Measurements from ENCODE around the gene ZNF324.
"Not testable (repeated sequence)": the region's sequence is repeated elsewhere in the genome, so short reads cannot be mapped to it uniquely, and the experiment has no call there.

Gene ZNF324

GRCh38 chr19:58466760-58467589 is at the start of gene ZNF324:
TSS of gene ZNF324 (plus strand) at chr19:58467080. CDS start at chr19:58469186, 2,106 bp downstream.
- DNase-seq: peak; percentile 95
- in situ Hi-C loops (cut with HindIII; ENCODE audit: low pct_ligation_motif_present, low pct_unique_long_range_greater_than_20kb, low sequenced_read_pairs): no loop called here

GRCh38 chr19:58428617-58429016 is 38.3 kb upstream of the ZNF324 start:
- DNase-seq: no peak
- in situ Hi-C loops (cut with HindIII; ENCODE audit: low pct_ligation_motif_present, low pct_unique_long_range_greater_than_20kb, low sequenced_read_pairs): no loop called here

GRCh38 chr19:58429745-58430144 is 37.1 kb upstream of the ZNF324 start:
- in situ Hi-C loops (cut with HindIII; ENCODE audit: low pct_ligation_motif_present, low pct_unique_long_range_greater_than_20kb, low sequenced_read_pairs): no loop called here

GRCh38 chr19:58434217-58434616 is 32.7 kb upstream of the ZNF324 start:
- in situ Hi-C loops (cut with HindIII; ENCODE audit: low pct_ligation_motif_present, low pct_unique_long_range_greater_than_20kb, low sequenced_read_pairs): no loop called here
- DNase-seq: peak; percentile 10

More at GRCh38 chr19:58429745-58430144, 37.1 kb upstream of the ZNF324 start:
- DNase-seq: no peak

- DNase-seq: peak; percentile 88
- in situ Hi-C loops (cut with HindIII; ENCODE audit: low pct_ligation_motif_present, low pct_unique_long_range_greater_than_20kb, low sequenced_read_pairs): no loop called here
Observed at GRCh38 chr19:58439576-58440554, 27.0 kb upstream of the ZNF324 start, which contains the start of gene ZNF132. TSS of gene ZNF132 (minus strand) at chr19:58440153. CDS start at chr19:58439821, 332 bp downstream.

GRCh38 chr19:58440556-58440955 is 26.3 kb upstream of the ZNF324 start:
- no peak for DNase-seq

GRCh38 chr19:58442986-58443385 is 23.9 kb upstream of the ZNF324 start:
- in situ Hi-C loops (cut with HindIII; ENCODE audit: low pct_ligation_motif_present, low pct_unique_long_range_greater_than_20kb, low sequenced_read_pairs); DNase-seq: not testable (repeated sequence)

More at GRCh38 chr19:58440556-58440955, 26.3 kb upstream of the ZNF324 start:
- in situ Hi-C loops (cut with HindIII; ENCODE audit: low pct_ligation_motif_present, low pct_unique_long_range_greater_than_20kb, low sequenced_read_pairs): no loop called here

- DNase-seq; in situ Hi-C loops (cut with HindIII; ENCODE audit: low pct_ligation_motif_present, low pct_unique_long_range_greater_than_20kb, low sequenced_read_pairs): not testable (repeated sequence)
Observed at GRCh38 chr19:58448860-58449259, 18.0 kb upstream of the ZNF324 start.

- in situ Hi-C loops (cut with HindIII; ENCODE audit: low pct_ligation_motif_present, low pct_unique_long_range_greater_than_20kb, low sequenced_read_pairs); DNase-seq: not testable (repeated sequence)
Observed at GRCh38 chr19:58449980-58450379, 16.9 kb upstream of the ZNF324 start.

GRCh38 chr19:58450856-58451357 is 16.0 kb upstream of the ZNF324 start:
- DNase-seq: no peak
- in situ Hi-C loops (cut with HindIII; ENCODE audit: low pct_ligation_motif_present, low pct_unique_long_range_greater_than_20kb, low sequenced_read_pairs): no loop called here

GRCh38 chr19:58451358-58452101 is 15.3 kb upstream of the ZNF324 start, which contains the start of gene ZNF324B:
TSS of gene ZNF324B (plus strand) at chr19:58451622. CDS start at chr19:58453702, 2,080 bp downstream.
- peak; percentile 94 for DNase-seq
- in situ Hi-C loops (cut with HindIII; ENCODE audit: low pct_ligation_motif_present, low pct_unique_long_range_greater_than_20kb, low sequenced_read_pairs): no loop called here

- in situ Hi-C loops (cut with HindIII; ENCODE audit: low pct_ligation_motif_present, low pct_unique_long_range_greater_than_20kb, low sequenced_read_pairs): no loop called here
- no peak for DNase-seq
Observed at GRCh38 chr19:58453743-58454142, 13.1 kb upstream of the ZNF324 start.

- in situ Hi-C loops (cut with HindIII; ENCODE audit: low pct_ligation_motif_present, low pct_unique_long_range_greater_than_20kb, low sequenced_read_pairs): no loop called here
Observed at GRCh38 chr19:58455306-58455705, 11.6 kb upstream of the ZNF324 start.

GRCh38 chr19:58456111-58456510 is 10.8 kb upstream of the ZNF324 start:
- DNase-seq: no peak
- in situ Hi-C loops (cut with HindIII; ENCODE audit: low pct_ligation_motif_present, low pct_unique_long_range_greater_than_20kb, low sequenced_read_pairs): no loop called here

More at GRCh38 chr19:58455306-58455705, 11.6 kb upstream of the ZNF324 start:
- no peak for DNase-seq

- in situ Hi-C loops (cut with HindIII; ENCODE audit: low pct_ligation_motif_present, low pct_unique_long_range_greater_than_20kb, low sequenced_read_pairs): no loop called here
Observed at GRCh38 chr19:58460039-58460438, 6.8 kb upstream of the ZNF324 start.

GRCh38 chr19:58466089-58466759 is 656 bp upstream of the ZNF324 start:
- in situ Hi-C loops (cut with HindIII; ENCODE audit: low pct_ligation_motif_present, low pct_unique_long_range_greater_than_20kb, low sequenced_read_pairs): no loop called here
- no peak for DNase-seq

More at GRCh38 chr19:58460039-58460438, 6.8 kb upstream of the ZNF324 start:
- no peak for DNase-seq

GRCh38 chr19:58468216-58468839 is 1.4 kb downstream of the ZNF324 start:
- no peak for DNase-seq
- in situ Hi-C loops (cut with HindIII; ENCODE audit: low pct_ligation_motif_present, low pct_unique_long_range_greater_than_20kb, low sequenced_read_pairs): no loop called here
